Measurements from ENCODE around the gene GLIS1.

Gene GLIS1

GRCh38 chr1:53517821-53518352 is 221.1 kb downstream of the GLIS1 start:
- no peak for DNase-seq

- DNase-seq: no peak
These were observed 221.9 kb downstream of the GLIS1 start for GRCh38 chr1:53517109-53517508.

GRCh38 chr1:53516181-53516580 is 222.8 kb downstream of the GLIS1 start:
- no peak for DNase-seq

GRCh38 chr1:53514436-53514835 is 224.5 kb downstream of the GLIS1 start:
- DNase-seq: no peak

GRCh38 chr1:53513846-53514245 is 225.1 kb downstream of the GLIS1 start:
- DNase-seq: no peak

GRCh38 chr1:53512807-53513755 is 225.9 kb downstream of the GLIS1 start:
- no peak for DNase-seq

GRCh38 chr1:53511933-53512806 is 226.8 kb downstream of the GLIS1 start:
- DNase-seq: no peak

GRCh38 chr1:53511323-53511932 is 227.5 kb downstream of the GLIS1 start:
- no peak for DNase-seq

- no peak for DNase-seq
These were observed 228.7 kb downstream of the GLIS1 start for GRCh38 chr1:53510215-53510614.

GRCh38 chr1:53509775-53510174 is 229.2 kb downstream of the GLIS1 start:
- no peak for DNase-seq

- no peak for DNase-seq
These were observed 229.8 kb downstream of the GLIS1 start for GRCh38 chr1:53508991-53509666.

- DNase-seq: no peak
These were observed 230.6 kb downstream of the GLIS1 start for GRCh38 chr1:53508056-53508990.

- no peak for DNase-seq
These were observed 231.7 kb downstream of the GLIS1 start for GRCh38 chr1:53507116-53507820.

GRCh38 chr1:53506355-53507050 is 232.5 kb downstream of the GLIS1 start:
- DNase-seq: no peak

GRCh38 chr1:53505891-53506290 is 233.1 kb downstream of the GLIS1 start:
- DNase-seq: no peak

GRCh38 chr1:53505401-53505800 is 233.6 kb downstream of the GLIS1 start:
- DNase-seq: no peak

- DNase-seq: no peak
These were observed 234.1 kb downstream of the GLIS1 start for GRCh38 chr1:53504901-53505300.

- no peak for DNase-seq
These were observed 235.3 kb downstream of the GLIS1 start for GRCh38 chr1:53503433-53504217.

Data from activated CD4-positive, alpha-beta T cell treated with anti-CD3 and anti-CD28 coated beads, Interleukin-2, amount 50 U/mL, for 16 hours (primary cell).